Activated CD4-positive, alpha-beta memory T cell treated with anti-CD3 and anti-CD28 coated beads, Interleukin-2, amount 10 ng/mL, durations not matched to agents 7 days and 5 days (primary cell): ENCODE measurements around the gene EFCAB6. TPM values are rescaled to one million over a fixed set of nuclear protein-coding genes. Genes with fewer than 3 reads are reported as not detected.
"Not testable (repeated sequence)": the region's sequence is repeated elsewhere in the genome, so short reads cannot be mapped to it uniquely, and the experiment has no call there.

Source experiments
- CTCF ChIA-PET: fragments of 350-600 bp; sonication (Branson Sonifier 250); formaldehyde crosslinking; loops from one replicate; lab custom pipeline; 2021; ENCODE audit warnings: antibody characterized with exemption, inconsistent platforms; lab: Charles Lee
- POLR2A ChIA-PET: fragments of 350-600 bp; sonication (Branson Sonifier 250); formaldehyde crosslinking; loops from one replicate; lab custom pipeline; 2021; ENCODE audit warnings: antibody characterized with exemption; lab: Charles Lee
- DNase-seq: peaks from one replicate; pipeline ENCODE4 v3.0.0-alpha.2; 2020
- H3K27ac Mint-ChIP-seq: one replicate; pipeline ENCODE4 v1.8.0; 2021; ENCODE audit warnings: mild to moderate bottlenecking, mixed read lengths
- H3K27me3 Mint-ChIP-seq: one replicate; pipeline ENCODE4 v1.8.0; 2021; ENCODE audit warnings: mixed read lengths
- H3K36me3 Mint-ChIP-seq: one replicate; pipeline ENCODE4 v1.8.0; 2021; ENCODE audit warnings: low read depth, mixed read lengths
- H3K4me1 Mint-ChIP-seq: one replicate; pipeline ENCODE4 v1.8.0; 2021; ENCODE audit warnings: mixed read lengths
- H3K4me3 Mint-ChIP-seq: one replicate; pipeline ENCODE4 v1.8.0; 2021; ENCODE audit warnings: mild to moderate bottlenecking, mixed read lengths
- H3K9me3 Mint-ChIP-seq: one replicate; pipeline ENCODE4 v1.8.0; 2021; ENCODE audit warnings: mixed read lengths
- total RNA-seq, 2 experiments: library from RNA; stranded (reverse); gene quantifications; one replicate each; pipeline ENCODE4 v1.2.3, GENCODE V29; 2021

Gene EFCAB6
- total RNA-seq, 2 experiments from 2014 or later = 0.18 TPM; not detected in 1

GRCh38 chr22:43658823-43659222 lies 153.3 kb downstream of the EFCAB6 start:
- POLR2A ChIA-PET = no interaction called here
- H3K27ac Mint-ChIP-seq = no peak overlapping the region
- DNase-seq = no peak
- CTCF ChIA-PET = no interaction called here
- H3K36me3 Mint-ChIP-seq = no peaks in the 10 kb centered on the region
- no peak overlapping the region for H3K4me3 Mint-ChIP-seq
- peaks cover 2% of the 10 kb centered on the region for H3K27me3 Mint-ChIP-seq
- H3K4me1 Mint-ChIP-seq = no peaks in the 10 kb centered on the region
- H3K9me3 Mint-ChIP-seq = no peaks in the 10 kb centered on the region

GRCh38 chr22:43656581-43656980 lies 155.5 kb downstream of the EFCAB6 start:
- H3K27ac Mint-ChIP-seq, H3K4me1 Mint-ChIP-seq, DNase-seq, H3K27me3 Mint-ChIP-seq, POLR2A ChIA-PET, H3K9me3 Mint-ChIP-seq, H3K4me3 Mint-ChIP-seq, H3K36me3 Mint-ChIP-seq, CTCF ChIA-PET: not testable (repeated sequence)

- no peaks in the 10 kb centered on the region for H3K36me3 Mint-ChIP-seq
- H3K4me3 Mint-ChIP-seq = no peak overlapping the region
- H3K9me3 Mint-ChIP-seq = peaks cover 4% of the 10 kb centered on the region
- H3K4me1 Mint-ChIP-seq = no peaks in the 10 kb centered on the region
- no peak overlapping the region for H3K27ac Mint-ChIP-seq
- POLR2A ChIA-PET = no interaction called here
- CTCF ChIA-PET = no interaction called here
- H3K27me3 Mint-ChIP-seq = peaks cover 3% of the 10 kb centered on the region
- no peak for DNase-seq
These were observed 157.8 kb downstream of the EFCAB6 start for GRCh38 chr22:43654271-43654670.

- H3K4me3 Mint-ChIP-seq = no peak overlapping the region
- no peak overlapping the region for H3K27ac Mint-ChIP-seq
- H3K27me3 Mint-ChIP-seq = peaks cover 5% of the 10 kb centered on the region
- POLR2A ChIA-PET = no interaction called here
- H3K4me1 Mint-ChIP-seq = no peaks in the 10 kb centered on the region
- H3K36me3 Mint-ChIP-seq = no peaks in the 10 kb centered on the region
- CTCF ChIA-PET = no interaction called here
- H3K9me3 Mint-ChIP-seq = peaks cover 4% of the 10 kb centered on the region
- DNase-seq = no peak
These were observed 159.3 kb downstream of the EFCAB6 start for GRCh38 chr22:43652845-43653244.

GRCh38 chr22:43643387-43643786 lies 168.7 kb downstream of the EFCAB6 start:
- H3K27me3 Mint-ChIP-seq = peaks cover 9% of the 10 kb centered on the region
- POLR2A ChIA-PET = no interaction called here
- H3K4me3 Mint-ChIP-seq = no peak overlapping the region
- H3K36me3 Mint-ChIP-seq = no peaks in the 10 kb centered on the region
- H3K4me1 Mint-ChIP-seq = no peaks in the 10 kb centered on the region
- peaks cover 10% of the 10 kb centered on the region for H3K9me3 Mint-ChIP-seq
- CTCF ChIA-PET = no interaction called here
- H3K27ac Mint-ChIP-seq = no peak overlapping the region
- DNase-seq = no peak

GRCh38 chr22:43642319-43643206 lies 169.5 kb downstream of the EFCAB6 start:
- POLR2A ChIA-PET = no interaction called here
- CTCF ChIA-PET = no interaction called here
- Mint-ChIP-seq H3K36me3 (no peaks in the 10 kb centered on the region), H3K27ac (no peak overlapping the region), H3K4me3 (no peak overlapping the region), H3K4me1 (no peaks in the 10 kb centered on the region), H3K27me3 (peaks cover 7% of the 10 kb centered on the region), H3K9me3 (peaks cover 10% of the 10 kb centered on the region)
- no peak for DNase-seq

- peaks cover 10% of the 10 kb centered on the region for H3K9me3 Mint-ChIP-seq
- no peak overlapping the region for H3K27ac Mint-ChIP-seq
- H3K27me3 Mint-ChIP-seq = peaks cover 1% of the 10 kb centered on the region
- DNase-seq = no peak
- POLR2A ChIA-PET = no interaction called here
- CTCF ChIA-PET = no interaction called here
- H3K4me1 Mint-ChIP-seq = no peaks in the 10 kb centered on the region
- H3K36me3 Mint-ChIP-seq = no peaks in the 10 kb centered on the region
- no peak overlapping the region for H3K4me3 Mint-ChIP-seq
These were observed 172.7 kb downstream of the EFCAB6 start for GRCh38 chr22:43639228-43639948.

GRCh38 chr22:43637275-43638260 lies 174.5 kb downstream of the EFCAB6 start:
- H3K9me3 Mint-ChIP-seq = peaks cover 10% of the 10 kb centered on the region
- H3K27me3 Mint-ChIP-seq = no peaks in the 10 kb centered on the region
- ChIA-PET CTCF (no interaction called here), POLR2A (no interaction called here)
- H3K4me1 Mint-ChIP-seq = no peaks in the 10 kb centered on the region
- H3K4me3 Mint-ChIP-seq = no peak overlapping the region
- no peaks in the 10 kb centered on the region for H3K36me3 Mint-ChIP-seq
- no peak for DNase-seq
- H3K27ac Mint-ChIP-seq = no peak overlapping the region

GRCh38 chr22:43636086-43636485 lies 176.0 kb downstream of the EFCAB6 start:
- ChIA-PET POLR2A (no interaction called here), CTCF (no interaction called here)
- no peak for DNase-seq
- Mint-ChIP-seq H3K9me3 (peaks cover 10% of the 10 kb centered on the region), H3K27me3 (no peaks in the 10 kb centered on the region), H3K4me3 (no peak overlapping the region), H3K4me1 (no peaks in the 10 kb centered on the region), H3K27ac (no peak overlapping the region), H3K36me3 (no peaks in the 10 kb centered on the region)

GRCh38 chr22:43635101-43635500 lies 177.0 kb downstream of the EFCAB6 start:
- Mint-ChIP-seq H3K9me3 (peaks cover 10% of the 10 kb centered on the region), H3K36me3 (no peaks in the 10 kb centered on the region), H3K4me1 (no peaks in the 10 kb centered on the region), H3K4me3 (no peak overlapping the region), H3K27me3 (no peaks in the 10 kb centered on the region), H3K27ac (no peak overlapping the region)
- no peak for DNase-seq
- ChIA-PET CTCF (no interaction called here), POLR2A (no interaction called here)

- Mint-ChIP-seq H3K9me3 (peaks cover 5% of the 10 kb centered on the region), H3K27ac (no peak overlapping the region), H3K4me3 (no peak overlapping the region), H3K4me1 (no peaks in the 10 kb centered on the region), H3K36me3 (no peaks in the 10 kb centered on the region), H3K27me3 (no peaks in the 10 kb centered on the region)
- DNase-seq = no peak
- CTCF ChIA-PET = no interaction called here
- POLR2A ChIA-PET = no interaction called here
These were observed 177.8 kb downstream of the EFCAB6 start for GRCh38 chr22:43634316-43634715.

GRCh38 chr22:43633631-43634285 lies 178.3 kb downstream of the EFCAB6 start:
- H3K27me3 Mint-ChIP-seq = no peaks in the 10 kb centered on the region
- no peak for DNase-seq
- no peaks in the 10 kb centered on the region for H3K9me3 Mint-ChIP-seq
- no peak overlapping the region for H3K27ac Mint-ChIP-seq
- H3K4me3 Mint-ChIP-seq = no peak overlapping the region
- POLR2A ChIA-PET = no interaction called here
- no peaks in the 10 kb centered on the region for H3K4me1 Mint-ChIP-seq
- no peaks in the 10 kb centered on the region for H3K36me3 Mint-ChIP-seq
- CTCF ChIA-PET = no interaction called here
